GM12878 (cell line): ENCODE measurements around the gene FABP1. TPM values are rescaled to one million over a fixed set of nuclear protein-coding genes. Genes with fewer than 3 reads are reported as not detected.

ENCODE experiments used
- ATAC-seq: fragments of 200-7000 bp; cut with Tn5 transposase; 3 replicates; pipeline ENCODE4 v1.9.1; 2020; ENCODE audit warnings: mild to moderate bottlenecking, moderate library complexity
- BruUV-seq: library from RNA; stranded (reverse); fragments of 400-500 nt; replicated peaks from 2 replicates; lab custom pipeline; 2021; lab: Mats Ljungman, UMichigan
- CTCF ChIA-PET: fragments of 300-600 bp; sonication (Branson Sonifier 250); formaldehyde crosslinking; extraction: SDS; loops from one replicate; lab custom pipeline; 2021; ENCODE audit warnings: inconsistent platforms; lab: Yijun Ruan, JAX
- POLR2A ChIA-PET: fragments of 350-600 bp; formaldehyde crosslinking; extraction: SDS; loops from one replicate; lab custom pipeline; 2021; ENCODE audit warnings: inconsistent platforms; lab: Charles Lee
- RAD21 ChIA-PET: fragments of 300-600 bp; sonication (Branson Sonifier 250); formaldehyde crosslinking; loops from one replicate; lab custom pipeline; 2023; ENCODE audit warnings: antibody characterized with exemption; ENCODE audit not compliant: unreplicated experiment; lab: Charles Lee
- SMC1A ChIA-PET: fragments of 300-600 bp; sonication (Branson Sonifier 250); formaldehyde crosslinking; loops from one replicate; lab custom pipeline; 2023; ENCODE audit not compliant: unreplicated experiment, uncharacterized antibody; lab: Charles Lee
- DNase-seq: peaks from one replicate; pipeline ENCODE4 v3.0.0-alpha.2; 2011; ENCODE audit warnings: low read depth, low spot score
- FAIRE-seq: peaks from 3 replicates; lab custom pipeline; 2011; peaks lifted over from hg19 to GRCh38; lab: Jason Lieb, UNC
- H2AFZ ChIP-seq: 2 replicates; pipeline ENCODE4 v1.6.0; 2011; ENCODE audit warnings: low read depth, low read length, control low read depth; ENCODE audit not compliant: control insufficient read depth
- H3K27ac ChIP-seq: 2 replicates; pipeline ENCODE4 v1.5.1; 2011; ENCODE audit warnings: control low read depth; ENCODE audit not compliant: control insufficient read depth, insufficient read depth
- H3K27me3 ChIP-seq, 2 experiments: replicated peaks in 1 of 2; 2 replicates each; pipeline versions ENCODE4 v1.6.0 to v1.6.1; 2011; ENCODE audit warnings: low read length in 1 of 2; ENCODE audit not compliant: control insufficient read depth in 2 of 2, insufficient read depth in 2 of 2
- H3K36me3 ChIP-seq, 2 experiments: 2 replicates each; pipeline ENCODE4 v1.5.1; 2011; ENCODE audit warnings: low read length in 1 of 2; ENCODE audit not compliant: control insufficient read depth in 2 of 2, insufficient read depth in 2 of 2
- H3K4me1 ChIP-seq: 2 replicates; pipeline ENCODE4 v1.6.1; 2011; ENCODE audit warnings: mild to moderate bottlenecking, low read length, moderate library complexity, mixed read lengths; ENCODE audit not compliant: control insufficient read depth, insufficient read depth
- H3K4me2 ChIP-seq: 2 replicates; pipeline ENCODE4 v1.6.0; 2011; ENCODE audit warnings: control low read depth; ENCODE audit not compliant: control insufficient read depth, insufficient read depth
- H3K4me3 ChIP-seq: fragments of 200-600 bp; sonication (generic); 2 replicates; pipeline ENCODE4 v1.5.1; 2016
- H3K79me2 ChIP-seq: 2 replicates; pipeline ENCODE4 v1.6.0; 2011; ENCODE audit warnings: low read length; ENCODE audit not compliant: control insufficient read depth, insufficient read depth
- H3K9ac ChIP-seq: 2 replicates; pipeline ENCODE4 v1.8.0; 2011; ENCODE audit warnings: low read length, control low read depth, mixed read lengths; ENCODE audit not compliant: control insufficient read depth, insufficient read depth
- H3K9me3 ChIP-seq: replicated peaks from 3 replicates; pipeline ENCODE4 v1.5.1; 2011; ENCODE audit warnings: mild to moderate bottlenecking, low read length; ENCODE audit not compliant: control insufficient read depth, insufficient read depth
- H4K20me1 ChIP-seq: 2 replicates; pipeline ENCODE4 v1.6.0; 2011; ENCODE audit not compliant: control insufficient read depth, insufficient read depth
- BHLHE40 ChIP-seq, 2 experiments: fragments of 450-650 bp in 1 of 2; IDR thresholded peaks; 2 replicates each; pipeline ENCODE4 v1.6.1; 2011 to 2017; ENCODE audit warnings: low read depth in 2 of 2, borderline replicate concordance in 1 of 2, improper control_type of control experiment in 1 of 2, low read length in 1 of 2, mild to moderate bottlenecking in 1 of 2
- IKZF2 ChIP-seq, 2 experiments: fragments of 450-650 bp; IDR thresholded peaks; 2 replicates each; pipeline ENCODE4 v1.6.1; 2017; ENCODE audit warnings: mild to moderate bottlenecking in 2 of 2, moderate library complexity in 2 of 2
- NFXL1 ChIP-seq: fragments of 450-650 bp; IDR thresholded peaks from 2 replicates; pipeline ENCODE4 v1.6.1; 2017; ENCODE audit warnings: antibody characterized with exemption, mild to moderate bottlenecking, borderline replicate concordance
- NRF1 ChIP-seq: conservative IDR thresholded peaks from 2 replicates; pipeline ENCODE4 v1.6.1; 2011; ENCODE audit warnings: mild to moderate bottlenecking, low read depth, low read length, improper control_type of control experiment
- RELA ChIP-seq: fragments of 450-650 bp; IDR thresholded peaks from 2 replicates; pipeline ENCODE4 v1.8.0; 2014; ENCODE audit warnings: borderline replicate concordance; ENCODE audit not compliant: partially characterized antibody
- SIN3A ChIP-seq: IDR thresholded peaks from 2 replicates; pipeline ENCODE4 v1.6.1; 2012; ENCODE audit warnings: low read depth, low read length, improper control_type of control experiment
- TCF3 ChIP-seq: IDR thresholded peaks from 2 replicates; pipeline ENCODE4 v1.6.1; 2012; ENCODE audit warnings: low read depth, mild to moderate bottlenecking, low read length, borderline replicate concordance; ENCODE audit not compliant: insufficient read depth
- WGBS: methylation state at CpG from one replicate; pipeline ENCODE4 v1.1.6; 2016; ENCODE audit warnings: low lambda C conversion rate; ENCODE audit not compliant: insufficient replicate concordance, insufficient coverage; ENCODE audit errors: missing lambda C conversion rate; 5-methylcytosine and 5-hydroxymethylcytosine counted together
- in situ Hi-C: fragments of 300-500 bp; cut with MboI; formaldehyde crosslinking; loops from 9 replicates; pipeline ENCODE4 v1.14.3; 2018; ENCODE audit warnings: mixed read lengths
- intact Hi-C: fragments of 100-400 bp; cut with micrococcal nuclease; formaldehyde crosslinking; loops from one replicate; pipeline ENCODE4 v1.14.2; 2022; ENCODE audit not compliant: unreplicated experiment
- polyA plus RNA-seq, 11 experiments: library from polyadenylated mRNA; depleted of rRNA in 4 of 11; unstranded in 6 of 11; stranded (reverse) in 5 of 11; fragments of >200 nt; fragmentation: Nextera tagmentation in 4 of 11; fragmentation: Illumina TruSeq in 1 of 11; extraction: Ambion mirVana in 4 of 11; extraction: Trizol in 1 of 11; gene quantifications; 1 replicate in 1 of 11; 2 replicates in 10 of 11; pipeline versions ENCODE4 v1.2.1 to v1.2.3, GENCODE V29; 2011 to 2016; ENCODE audit warnings: inconsistent platforms in 2 of 11, missing spikeins in 2 of 11, low read depth in 1 of 11
- total RNA-seq, 4 experiments: library from RNA; depleted of rRNA in 3 of 4; stranded (reverse); fragments of >200 nt in 3 of 4; fragmentation: Illumina TruSeq in 1 of 4; extraction: Trizol in 1 of 4; gene quantifications; 2 replicates each; pipeline versions ENCODE4 v1.2.1 to v1.2.3, GENCODE V29; 2013 to 2021
- TF ChIP-seq, protein P1 (sequence below): fragments of 450-650 bp; IDR thresholded peaks from 2 replicates; pipeline ENCODE4 v1.6.1; 2017; ENCODE audit warnings: mild to moderate bottlenecking, low read depth, inconsistent platforms; ENCODE audit not compliant: poor library complexity, severe bottlenecking

Gene FABP1
- total and polyA plus RNA-seq, 10 of the 15 experiments (the other 5 are each of a cell fraction or from before 2014, with no cell fraction given), result not detected

- BruUV-seq, result no TSS peak
- intact Hi-C loops (loop anchor here (10.0 kb wide), 1 partner anchor 60 kb away; no protein-coding TSS in a partner anchor), in situ Hi-C loops (no loop called here)
- FAIRE-seq (no peak), DNase-seq (no peak), ATAC-seq (no peak)
- no peak overlapping the region for H3K27ac ChIP-seq
- TF ChIP-seq SIN3A (no peak), NFXL1 (no peak), TCF3 (no peak), IKZF2 (IDR thresholded peaks at IDR 0.05) (no peak), BHLHE40 (IDR thresholded peaks at IDR 0.05; ENCODE audit: borderline replicate concordance in 1 of 2, low read depth in 2 of 2, low read length in 1 of 2) (no peak), NRF1 (no peak), RELA (no peak)
- TF ChIP-seq, protein P1, sequence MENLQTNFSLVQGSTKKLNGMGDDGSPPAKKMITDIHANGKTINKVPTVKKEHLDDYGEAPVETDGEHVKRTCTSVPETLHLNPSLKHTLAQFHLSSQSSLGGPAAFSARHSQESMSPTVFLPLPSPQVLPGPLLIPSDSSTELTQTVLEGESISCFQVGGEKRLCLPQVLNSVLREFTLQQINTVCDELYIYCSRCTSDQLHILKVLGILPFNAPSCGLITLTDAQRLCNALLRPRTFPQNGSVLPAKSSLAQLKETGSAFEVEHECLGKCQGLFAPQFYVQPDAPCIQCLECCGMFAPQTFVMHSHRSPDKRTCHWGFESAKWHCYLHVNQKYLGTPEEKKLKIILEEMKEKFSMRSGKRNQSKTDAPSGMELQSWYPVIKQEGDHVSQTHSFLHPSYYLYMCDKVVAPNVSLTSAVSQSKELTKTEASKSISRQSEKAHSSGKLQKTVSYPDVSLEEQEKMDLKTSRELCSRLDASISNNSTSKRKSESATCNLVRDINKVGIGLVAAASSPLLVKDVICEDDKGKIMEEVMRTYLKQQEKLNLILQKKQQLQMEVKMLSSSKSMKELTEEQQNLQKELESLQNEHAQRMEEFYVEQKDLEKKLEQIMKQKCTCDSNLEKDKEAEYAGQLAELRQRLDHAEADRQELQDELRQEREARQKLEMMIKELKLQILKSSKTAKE, result no peak
- POLR2A ChIA-PET, result no interaction called here
- no peaks in the 10 kb centered on the region for H3K9me3 ChIP-seq
- RAD21 ChIA-PET, result no interaction called here
- no peak overlapping the region for H2AFZ ChIP-seq
- H3K79me2 ChIP-seq, result no peaks in the 10 kb centered on the region
- no peak overlapping the region for H3K9ac ChIP-seq
- 29% methylated on average over 3 of the region's 3 CpGs for WGBS
- H3K4me1 ChIP-seq, result no peaks in the 10 kb centered on the region
- CTCF ChIA-PET, result no interaction called here
- peaks cover 2 to 3% of the 10 kb centered on the region in 2 experiments; a peak in 2 of 4 replicates for H3K27me3 ChIP-seq
- H3K4me3 ChIP-seq, result no peak overlapping the region
- no peak overlapping the region for H3K4me2 ChIP-seq
- SMC1A ChIA-PET, result no interaction called here
- no peaks in the 10 kb centered on the region for H3K36me3 ChIP-seq
- H4K20me1 ChIP-seq, result no peaks in the 10 kb centered on the region
Measured at GRCh38 chr2:88095022-88095421, 32.8 kb downstream of the FABP1 start.
